CD4-positive, alpha-beta T cell treated with Interleukin-10 for 1 hour (primary cell): Measurements from ENCODE around the gene TPPP3.
"Not testable (repeated sequence)": the region's sequence is repeated elsewhere in the genome, so short reads cannot be mapped to it uniquely, and the experiment has no call there.

Source experiments
- DNase-seq: peaks from one replicate; pipeline ENCODE4 v3.0.0-alpha.2; 2020

The TPPP3 gene

DNA sequence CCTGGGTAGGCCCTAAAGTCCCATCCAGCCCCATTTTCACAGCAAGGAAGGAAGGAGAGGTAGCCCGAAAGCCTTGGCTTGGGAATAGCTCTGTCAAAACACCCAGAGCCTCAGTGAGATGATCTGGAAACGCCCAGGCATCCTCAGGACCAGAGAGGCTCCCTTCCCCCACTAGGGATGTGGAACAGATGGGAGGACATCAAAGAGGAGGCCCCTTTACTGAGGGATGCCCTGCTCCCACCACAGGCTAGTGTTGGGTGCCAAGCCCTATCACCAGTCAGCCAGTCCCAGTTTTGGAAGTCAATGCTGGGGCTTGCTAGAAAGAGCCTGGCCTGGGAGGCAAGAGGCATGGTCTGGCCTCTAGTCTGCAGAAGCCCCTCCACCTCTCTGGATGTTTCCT lies 4.7 kb downstream of the TPPP3 start:
- no peak for DNase-seq

DNA sequence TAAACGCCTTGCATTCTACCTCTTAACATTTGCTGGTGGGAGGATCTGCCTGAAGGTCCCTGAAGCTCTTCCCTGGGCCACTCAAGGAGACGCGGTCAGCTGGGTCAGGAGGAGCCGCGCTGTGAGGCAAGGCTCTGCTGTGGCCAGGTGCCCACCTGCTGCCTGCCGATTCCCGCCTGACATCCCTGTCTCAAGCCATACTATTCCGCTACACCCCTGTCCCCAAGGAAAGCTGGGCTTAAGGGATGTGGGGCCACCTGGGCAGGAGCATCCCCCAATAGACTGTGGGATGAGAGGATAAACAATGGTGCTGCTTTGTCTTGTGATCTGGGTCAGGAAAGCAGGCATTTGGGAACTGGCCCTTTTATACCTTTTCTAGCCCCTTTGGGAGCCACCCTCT lies 5.1 kb downstream of the TPPP3 start:
- DNase-seq, result no peak

DNA sequence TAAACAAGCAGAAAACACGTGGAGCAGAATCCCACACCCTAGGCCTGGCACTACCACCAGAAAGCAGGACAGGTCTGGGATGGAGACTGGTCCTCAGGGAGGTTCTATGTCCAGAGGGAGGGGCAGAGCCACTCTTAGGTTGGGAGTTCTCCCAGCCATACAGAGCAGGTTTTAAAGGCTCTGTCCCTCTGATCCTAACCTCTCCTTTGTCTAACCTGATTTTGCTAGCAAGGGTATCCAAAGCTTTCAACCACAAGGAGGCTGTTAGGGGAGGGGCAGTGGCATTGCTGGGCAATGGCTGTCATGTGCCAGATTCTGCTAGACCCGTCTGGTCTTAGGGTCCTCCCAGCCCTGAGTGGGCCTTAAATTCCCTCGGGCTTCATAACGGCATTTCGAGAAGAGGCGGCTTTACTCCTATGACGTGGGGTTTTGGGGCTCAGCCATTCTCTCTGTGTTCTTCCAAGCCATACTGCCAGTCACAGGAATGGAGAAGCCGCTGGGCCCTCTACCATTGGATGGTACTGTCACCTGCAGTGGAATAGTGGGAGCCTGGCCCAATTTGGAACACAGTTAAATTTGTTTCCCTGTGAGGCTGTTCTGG lies 5.7 kb downstream of the TPPP3 start:
- DNase-seq, result no peak

DNA sequence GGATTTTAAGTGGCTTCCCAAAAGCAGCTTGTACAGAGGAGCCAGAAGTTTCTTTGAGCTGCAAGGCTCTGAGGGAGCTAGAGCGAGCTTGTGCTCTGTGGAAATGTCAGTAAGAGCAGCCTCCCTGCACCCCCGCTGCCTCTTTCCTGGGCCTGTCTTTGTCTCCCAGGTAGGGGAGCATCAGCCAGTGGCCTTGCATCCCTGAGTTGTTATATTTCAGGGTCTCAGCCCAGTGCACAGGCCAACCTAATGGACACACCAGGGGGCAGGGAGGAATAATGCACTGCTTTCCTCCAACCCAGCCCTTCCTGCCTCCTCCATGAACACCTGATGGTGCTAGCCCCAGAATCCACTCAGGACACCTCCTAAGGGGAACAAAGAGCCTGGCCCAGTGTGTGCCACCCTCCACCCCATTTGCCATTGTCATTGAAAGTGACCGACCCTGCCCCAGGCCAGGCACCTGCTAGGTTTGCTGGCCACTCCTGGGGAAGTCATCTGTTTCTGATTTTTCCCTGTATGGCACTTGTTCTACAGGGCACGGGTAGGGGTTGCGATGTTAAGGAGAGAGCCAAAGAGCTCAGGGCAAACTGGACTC lies 6.3 kb downstream of the TPPP3 start:
- DNase-seq, result no peak

DNA sequence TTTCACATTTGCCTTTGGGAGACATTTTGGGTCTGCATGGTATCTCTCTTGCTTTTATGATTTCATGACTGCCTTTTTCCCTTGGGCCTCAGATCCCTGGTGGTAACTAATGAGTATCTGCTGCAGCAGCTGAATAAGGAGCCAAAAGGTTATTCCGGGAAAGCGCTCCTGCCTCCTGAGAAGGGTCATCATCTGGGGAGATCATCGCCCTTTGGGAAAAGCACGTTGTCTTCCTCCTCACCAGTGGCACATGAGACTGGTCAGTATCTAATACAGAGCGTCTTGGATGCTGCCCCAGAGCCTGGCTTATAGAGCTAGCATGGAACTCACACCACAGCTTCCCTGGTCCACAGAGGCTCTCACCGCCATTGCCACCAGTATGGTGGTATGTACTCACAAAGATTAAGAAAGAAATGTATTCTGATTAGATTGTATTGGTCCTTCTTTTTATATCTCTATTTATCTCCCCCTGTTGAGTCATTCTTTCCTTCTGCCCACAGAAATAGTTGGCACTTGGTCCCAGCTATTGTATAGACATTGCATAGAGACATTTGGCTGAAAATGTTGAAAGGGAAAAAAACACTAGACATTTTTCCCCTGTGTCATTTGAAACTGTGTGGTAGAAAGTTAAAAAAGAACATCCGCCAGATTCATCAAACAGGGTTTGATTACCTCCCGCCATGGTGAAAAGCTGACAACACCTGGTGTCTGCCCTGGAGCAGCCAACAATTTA lies 8.4 kb downstream of the TPPP3 start:
- DNase-seq, result no peak

DNA sequence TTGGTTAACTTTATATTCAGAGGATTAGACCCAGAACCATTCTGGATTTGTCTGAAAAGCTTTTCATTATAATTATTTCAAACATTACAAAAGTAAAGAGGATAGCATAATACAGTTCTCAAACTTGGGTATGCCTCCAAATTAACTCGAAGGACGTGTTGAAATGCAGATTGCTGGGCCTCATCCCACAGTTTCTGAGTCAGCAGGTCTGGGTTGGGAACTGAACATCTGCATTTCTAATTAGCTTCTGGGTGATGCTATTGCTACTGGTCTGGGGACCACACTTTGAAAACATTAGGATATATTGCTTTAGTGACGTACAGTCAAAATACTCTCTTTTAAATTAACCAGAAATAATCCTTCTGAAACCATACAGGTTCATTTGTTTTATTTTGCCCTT lies 10.0 kb downstream of the TPPP3 start:
- no peak for DNase-seq

DNA sequence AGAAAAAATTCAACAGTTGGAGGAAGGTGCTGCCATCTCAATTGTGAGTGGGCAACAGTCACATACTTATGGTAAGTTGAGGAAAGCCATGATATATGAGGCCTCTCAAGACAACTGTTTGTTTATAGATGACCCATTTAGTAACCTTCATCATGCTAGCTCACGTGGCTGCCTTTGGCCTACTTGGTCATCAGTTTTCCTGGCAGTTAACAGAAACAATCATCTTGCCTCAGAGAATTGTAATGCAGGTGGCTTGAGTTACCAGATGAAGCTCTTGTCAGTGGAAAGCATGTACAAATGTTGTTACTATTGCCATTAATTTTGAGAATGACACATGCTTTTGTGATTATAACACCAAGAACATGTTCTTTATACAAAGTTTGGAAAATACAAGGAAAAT lies 14.7 kb downstream of the TPPP3 start:
- no peak for DNase-seq

DNA sequence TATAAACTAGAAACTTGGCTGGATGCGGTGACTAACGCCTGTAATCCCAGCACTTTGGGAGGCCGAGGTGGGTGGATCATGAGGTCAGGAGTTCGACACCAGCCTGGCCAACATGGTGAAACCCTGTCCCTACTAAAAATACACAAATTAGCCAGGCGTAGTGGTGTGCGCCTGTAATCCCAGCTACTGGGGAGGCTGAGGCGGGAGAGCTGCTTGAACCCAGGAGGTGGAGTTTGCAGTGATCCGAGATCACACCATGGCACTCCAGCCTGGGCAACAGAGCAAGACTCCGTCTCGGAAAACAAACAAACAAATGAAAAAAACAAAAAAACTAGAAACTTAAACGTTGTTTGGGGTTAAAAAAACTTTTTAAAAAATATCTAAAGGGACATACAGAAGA lies 17.3 kb downstream of the TPPP3 start:
- DNase-seq, result not testable (repeated sequence)

DNA sequence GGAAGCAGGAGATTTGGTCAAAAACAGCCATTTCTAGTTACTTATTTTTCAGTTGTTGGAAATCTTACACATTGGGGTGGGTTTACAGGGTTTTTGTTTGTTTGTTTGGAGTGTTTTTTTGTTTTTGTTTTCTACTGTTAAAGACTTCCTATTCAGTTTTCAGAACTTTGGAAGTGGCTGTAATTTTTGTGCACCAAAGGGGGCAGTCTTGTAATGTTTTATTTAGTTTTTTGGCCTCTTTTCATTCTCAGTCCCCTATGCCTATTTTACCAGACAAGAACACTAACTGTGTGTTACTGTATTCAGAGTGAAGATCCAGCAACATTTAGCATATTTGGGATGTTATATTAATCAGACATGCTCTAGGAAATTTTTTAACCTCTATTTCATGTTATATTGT lies 20.6 kb downstream of the TPPP3 start:
- DNase-seq, result no peak

DNA sequence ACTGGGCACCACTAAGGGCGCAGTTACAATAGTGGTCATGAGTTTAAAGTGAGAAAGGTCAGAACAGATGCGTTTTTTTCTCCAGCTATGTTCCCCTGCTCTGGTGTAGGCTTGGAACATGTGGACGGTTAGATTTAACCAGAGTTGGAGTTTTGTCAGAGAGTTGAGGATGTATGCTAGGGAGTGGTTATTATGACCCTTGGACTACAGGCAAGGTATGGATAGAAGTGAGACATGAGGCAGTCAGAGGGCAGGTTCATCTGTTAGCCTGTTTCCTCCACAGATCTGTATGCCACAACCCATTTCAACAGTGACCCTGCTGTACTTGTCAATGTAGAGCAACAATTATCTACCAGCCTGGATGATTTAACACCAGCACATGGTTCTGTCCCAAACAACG lies 22.6 kb downstream of the TPPP3 start:
- no peak for DNase-seq

DNA sequence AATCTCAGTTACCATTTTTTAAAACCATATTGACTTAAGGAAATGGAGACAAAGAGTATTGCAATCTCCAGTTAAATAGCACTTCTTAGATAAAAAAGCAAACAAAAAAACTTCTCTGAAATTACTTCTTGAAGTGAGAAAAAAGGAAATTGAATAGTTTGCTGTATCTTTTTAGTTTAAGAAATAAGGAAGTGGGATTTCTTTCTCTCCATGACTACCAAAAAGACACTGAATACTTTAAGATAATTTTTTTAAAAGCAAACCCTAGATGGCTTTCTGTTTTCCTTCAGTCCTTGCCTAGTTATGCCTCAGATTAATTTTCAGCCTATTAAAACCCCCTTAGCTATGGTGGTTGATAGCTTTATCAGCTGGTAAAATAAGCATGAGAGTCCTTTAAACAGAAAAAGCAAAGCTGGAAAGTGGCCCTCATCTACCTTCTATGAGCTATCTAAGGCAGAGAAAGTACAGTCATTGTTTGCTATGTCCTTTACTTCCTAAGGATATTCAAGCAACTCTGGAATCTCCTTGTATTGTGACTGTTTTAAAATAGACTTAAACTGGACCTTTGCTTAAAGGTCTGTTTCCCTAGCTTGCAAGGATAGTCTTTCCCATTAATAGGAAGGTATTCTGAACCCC lies 28.6 kb downstream of the TPPP3 start:
- DNase-seq, result no peak

DNA sequence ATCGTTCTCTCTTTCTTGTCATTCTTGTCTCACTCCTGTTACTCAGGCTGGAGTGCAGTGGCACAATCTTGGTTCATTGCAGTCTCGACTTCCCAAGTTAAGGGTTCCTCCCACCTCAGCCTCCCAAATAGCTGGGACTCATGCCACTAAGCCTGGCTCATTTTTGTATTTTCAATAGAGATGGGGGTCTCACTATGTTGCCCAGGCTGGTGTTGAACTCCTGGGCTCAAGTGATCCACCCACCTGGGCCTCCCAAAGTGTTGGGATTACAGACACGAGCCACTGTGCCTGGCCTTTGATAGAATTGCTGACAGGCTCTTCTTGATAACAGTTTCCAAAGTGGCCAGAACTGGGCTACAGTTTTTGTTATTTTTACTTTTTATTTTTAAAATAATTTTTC lies 32.3 kb downstream of the TPPP3 start:
- no peak for DNase-seq

DNA sequence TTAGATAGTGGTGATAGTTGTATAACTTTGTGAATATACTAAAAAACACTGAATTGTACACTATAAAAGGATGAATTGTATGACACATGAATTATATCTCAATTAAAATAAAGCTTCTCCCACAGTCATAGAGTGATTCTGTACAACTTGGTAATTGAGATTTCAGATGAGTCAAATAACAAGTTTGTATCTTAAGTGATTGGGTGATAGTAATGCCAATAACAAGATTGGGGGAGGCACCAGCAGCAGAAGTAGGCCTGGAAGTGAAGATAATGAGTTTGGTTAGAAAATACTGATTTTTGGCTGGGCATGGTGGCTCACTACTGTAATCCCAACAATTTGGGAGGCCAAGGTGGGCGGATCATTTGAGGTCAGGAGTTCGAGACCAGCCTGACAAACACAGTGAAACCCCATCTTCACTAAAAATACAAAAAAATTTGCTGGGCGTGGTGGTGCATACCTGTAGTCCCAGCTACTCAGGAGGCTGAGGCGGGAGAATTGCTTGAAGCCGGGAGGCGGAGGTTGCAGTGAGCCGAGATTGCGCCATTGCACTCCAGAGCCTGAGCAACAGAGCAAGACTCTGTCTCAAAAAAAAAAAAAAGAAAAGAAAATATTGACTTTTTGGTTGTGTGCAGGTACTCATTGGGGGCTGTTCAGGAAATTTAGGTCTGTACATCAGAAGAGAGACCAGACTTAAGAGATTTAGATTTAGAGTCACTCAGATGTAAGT lies 33.6 kb downstream of the TPPP3 start:
- DNase-seq, result not testable (repeated sequence)

DNA sequence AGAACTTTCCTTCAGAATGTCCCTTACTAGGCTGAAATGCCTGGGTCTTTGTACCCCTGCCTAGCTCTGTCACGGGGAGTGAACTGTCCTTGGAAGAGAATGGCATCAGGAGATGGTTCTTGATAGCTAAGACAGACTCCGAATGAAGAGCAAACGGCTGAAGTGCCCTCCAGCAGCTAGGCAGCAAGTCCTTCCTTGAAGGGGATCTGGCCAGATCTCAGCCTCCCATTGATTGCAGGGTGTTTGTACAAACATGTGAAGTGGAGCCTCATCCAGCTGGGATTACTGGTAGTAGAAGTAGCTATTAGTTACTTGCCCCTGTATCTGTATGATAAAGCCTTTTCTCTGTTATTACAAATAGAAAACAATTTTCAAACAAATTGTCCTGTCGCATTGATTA lies 35.7 kb downstream of the TPPP3 start:
- no peak for DNase-seq

DNA sequence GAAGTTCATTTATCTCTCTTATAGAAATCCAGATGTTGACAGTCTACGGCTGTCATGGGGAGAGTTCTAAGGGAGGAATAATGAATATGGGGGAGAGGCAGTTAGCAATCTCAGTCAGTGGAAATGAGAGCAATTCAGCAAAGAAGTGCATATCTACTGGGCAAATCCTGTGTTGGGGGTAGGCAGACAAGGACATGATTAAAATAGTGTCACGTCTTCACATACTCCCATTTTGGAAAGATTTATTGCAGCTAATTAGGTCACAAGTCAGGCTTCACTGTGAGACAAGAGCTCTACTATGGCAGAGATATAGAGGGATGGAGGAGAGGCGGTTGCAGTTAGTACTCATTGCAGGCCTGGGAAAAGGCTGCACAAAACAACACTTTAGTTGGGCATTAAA lies 36.9 kb downstream of the TPPP3 start:
- DNase-seq, result no peak

DNA sequence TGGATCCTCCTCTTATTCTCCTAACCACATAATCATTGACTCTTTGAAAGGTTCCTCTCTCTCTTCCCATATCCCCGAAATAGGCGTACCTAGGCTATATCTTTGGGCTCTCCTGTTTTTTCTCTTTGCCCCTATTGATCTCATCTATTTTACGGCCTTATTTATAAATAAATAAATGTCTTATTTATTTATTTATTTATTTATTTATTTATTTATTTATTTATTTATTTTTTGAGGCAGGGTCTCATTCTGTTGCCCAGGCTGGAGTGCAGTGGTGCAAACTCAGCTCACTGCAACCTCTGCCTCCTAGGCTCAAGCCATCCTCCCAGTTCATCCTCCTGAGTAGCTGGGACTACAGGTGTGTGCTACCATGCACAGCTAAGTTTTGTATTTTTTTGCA lies 40.8 kb downstream of the TPPP3 start:
- DNase-seq, result not testable (repeated sequence)

DNA sequence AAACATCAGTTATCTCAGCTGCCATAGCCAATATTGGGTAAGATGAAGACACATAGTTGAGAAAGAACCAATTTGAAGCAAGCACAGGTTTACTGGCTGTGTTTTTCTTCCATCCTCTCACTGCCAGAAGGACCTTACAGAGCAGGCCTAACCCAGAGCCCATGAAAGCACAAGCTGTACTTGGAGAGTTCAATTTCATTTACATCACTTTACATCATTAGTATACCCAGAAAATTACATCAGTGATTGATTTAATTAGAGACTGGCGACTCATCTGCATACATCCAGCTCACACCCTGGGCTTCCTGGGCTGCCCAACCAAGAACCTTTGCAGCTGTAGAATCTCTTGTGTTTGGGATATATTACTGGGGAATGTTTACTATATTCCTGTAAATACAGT lies 43.0 kb downstream of the TPPP3 start:
- no peak for DNase-seq

DNA sequence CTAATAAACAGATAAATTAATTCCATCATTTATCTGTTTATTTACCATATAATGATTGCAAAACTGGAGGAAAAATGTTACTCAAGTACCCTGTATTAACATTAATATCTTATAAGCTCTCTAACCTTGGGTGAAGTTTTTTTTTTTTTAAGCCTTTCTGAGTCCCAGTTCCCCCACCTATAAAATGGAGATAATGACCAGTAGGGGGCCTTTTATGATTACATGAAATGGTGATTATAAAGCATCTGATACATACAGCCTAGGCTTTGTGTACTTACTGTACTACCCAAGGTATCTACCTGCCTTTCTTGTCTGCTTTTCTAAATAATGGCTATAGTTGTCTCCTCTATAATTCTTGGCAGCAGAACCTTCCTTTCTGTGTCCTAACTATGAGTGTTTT lies 44.1 kb downstream of the TPPP3 start:
- peak; percentile 43 for DNase-seq

DNA sequence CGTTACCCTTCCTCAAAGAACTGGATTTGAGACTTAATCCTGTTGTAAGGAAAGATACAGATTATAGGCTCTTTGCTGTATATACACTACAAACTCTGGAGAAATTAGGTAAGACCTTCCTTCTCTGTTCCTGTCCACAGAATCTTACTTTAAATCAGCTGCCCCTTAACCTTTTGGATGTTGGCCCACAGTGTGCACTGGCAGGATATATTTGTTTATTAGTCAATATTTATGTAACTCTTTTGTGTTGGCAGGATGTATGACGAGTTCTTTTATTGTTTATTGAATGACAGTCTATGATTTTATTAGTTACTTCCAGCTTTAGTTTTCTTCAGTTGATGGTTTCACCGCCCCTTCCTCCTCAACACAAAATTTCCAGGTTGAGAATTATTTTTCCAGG lies 47.0 kb downstream of the TPPP3 start:
- DNase-seq, result no peak

DNA sequence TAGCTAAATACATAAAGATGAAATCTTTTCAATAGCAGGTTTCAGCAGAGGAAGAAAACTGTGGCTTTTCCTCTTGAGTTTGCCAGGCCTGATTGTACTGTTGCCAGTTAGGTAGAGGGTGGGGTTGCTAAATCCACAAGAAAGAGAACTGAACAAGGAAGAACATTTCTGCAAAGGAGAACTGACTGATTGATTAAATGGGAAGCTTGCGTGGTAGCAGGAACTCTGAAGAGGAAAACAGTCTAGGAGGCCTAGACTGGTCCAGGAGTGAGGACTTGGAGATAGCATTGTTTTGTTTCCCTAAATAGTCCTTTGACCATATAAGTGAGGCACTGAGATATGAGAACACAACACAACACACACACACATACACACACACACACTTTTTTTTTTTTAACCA lies 47.9 kb downstream of the TPPP3 start:
- DNase-seq, result no peak

DNA sequence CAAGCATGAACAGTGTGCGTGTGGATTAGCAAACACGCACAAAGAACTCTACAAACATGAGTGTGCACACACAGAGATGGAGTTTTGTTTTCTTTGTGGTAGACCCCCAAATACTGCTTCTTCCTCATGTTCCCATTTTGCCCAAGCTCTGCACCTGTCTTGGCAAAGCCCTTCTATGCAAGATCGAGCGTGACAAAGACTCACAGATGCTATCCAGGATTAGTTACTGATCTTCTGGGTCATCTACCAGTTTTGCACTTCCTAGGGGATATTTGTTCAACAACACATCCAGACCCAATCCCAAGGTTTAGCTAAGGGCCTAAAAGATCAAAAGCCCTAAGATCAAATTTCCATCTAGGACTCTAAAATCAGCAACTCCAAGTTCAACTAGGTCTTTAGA lies 50.7 kb downstream of the TPPP3 start:
- no peak for DNase-seq

DNA sequence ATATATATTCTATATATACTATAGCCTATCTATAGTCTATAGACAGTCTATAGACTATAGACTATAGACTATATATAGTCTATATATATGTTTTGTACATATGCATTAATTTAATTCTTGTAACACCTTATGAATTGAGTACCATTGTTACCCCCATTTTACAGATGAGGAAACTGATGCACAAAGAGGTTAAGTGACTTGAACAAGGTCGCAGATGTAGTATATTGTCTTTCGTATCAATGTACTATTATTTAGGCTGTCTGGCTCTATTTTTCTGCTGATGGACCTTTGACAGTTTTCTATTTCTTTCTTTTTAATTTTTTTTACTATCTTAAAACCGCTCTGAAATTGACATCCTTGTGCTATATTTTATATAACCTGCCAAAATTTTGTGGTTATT lies 52.0 kb downstream of the TPPP3 start:
- no peak for DNase-seq
